Activated T-helper 1 cell treated with anti-CD3 and anti-CD28 coated beads, Interleukin-2, amount 50 U/mL, for 16 hours (primary cell): ENCODE results near the gene SLC4A1AP.

ENCODE experiments used
- DNase-seq, 2 donors: peaks; one replicate each; pipeline ENCODE4 v3.0.0-alpha.2; 2020; ENCODE audit warnings: low read depth in 1 of 2, low spot score in 1 of 2

SLC4A1AP gene

GRCh38 chr2:27702302-27702701, 38.6 kb downstream of the SLC4A1AP start:
- no peak for DNase-seq

- DNase-seq: peak; percentile 65 to 73
Observed at GRCh38 chr2:27703638-27704341, 40.1 kb downstream of the SLC4A1AP start.

GRCh38 chr2:27704342-27704876, 40.7 kb downstream of the SLC4A1AP start:
- DNase-seq: no peak

- DNase-seq: no peak
Observed at GRCh38 chr2:27705851-27706622, 42.3 kb downstream of the SLC4A1AP start.

- DNase-seq: no peak
Observed at GRCh38 chr2:27707462-27708256, 44.0 kb downstream of the SLC4A1AP start.

- DNase-seq: no peak
Observed at GRCh38 chr2:27708257-27708654, 44.6 kb downstream of the SLC4A1AP start.

- no peak for DNase-seq
Observed at GRCh38 chr2:27708666-27709065, 45.0 kb downstream of the SLC4A1AP start.

GRCh38 chr2:27709326-27709725, 45.6 kb downstream of the SLC4A1AP start:
- DNase-seq: no peak

GRCh38 chr2:27709960-27710575, 46.4 kb downstream of the SLC4A1AP start:
- DNase-seq: no peak

GRCh38 chr2:27710640-27711430, 47.1 kb downstream of the SLC4A1AP start:
- no peak for DNase-seq

- DNase-seq: no peak
Observed at GRCh38 chr2:27711804-27712203, 48.1 kb downstream of the SLC4A1AP start.

GRCh38 chr2:27712522-27712921, 48.8 kb downstream of the SLC4A1AP start:
- DNase-seq: no peak

- no peak for DNase-seq
Observed at GRCh38 chr2:27713201-27713600, 49.5 kb downstream of the SLC4A1AP start.

GRCh38 chr2:27714053-27714452, 50.4 kb downstream of the SLC4A1AP start:
- no peak for DNase-seq

- DNase-seq: no peak
Observed at GRCh38 chr2:27714851-27715291, 51.2 kb downstream of the SLC4A1AP start.

GRCh38 chr2:27715318-27716210, 51.9 kb downstream of the SLC4A1AP start:
- DNase-seq: no peak

- DNase-seq: no peak
Observed at GRCh38 chr2:27716301-27717069, 52.8 kb downstream of the SLC4A1AP start.

GRCh38 chr2:27717070-27717795, 53.5 kb downstream of the SLC4A1AP start:
- no peak for DNase-seq
